Measurements from ENCODE around the gene SLC33A1. TPM values are rescaled to one million over a fixed set of nuclear protein-coding genes. Genes with fewer than 3 reads are reported as not detected.
A peak's percentile ranks its signal among the peaks of the same experiment; 100 is the strongest.

The SLC33A1 gene
- total and polyA plus RNA-seq, 2 of the 13 experiments (the other 11 are each of a cell fraction or from before 2014, with no cell fraction given), result 20.0 to 32.1 TPM

- TF ChIP-seq HNF1B (CRISPR knock-in tag; IDR thresholded peaks at IDR 0.05) (no peak), NFIB (CRISPR knock-in tag; IDR thresholded peaks at IDR 0.05; ENCODE audit: borderline replicate concordance) (no peak), FIP1L1 (IDR thresholded peaks at IDR 0.05; ENCODE audit: borderline replicate concordance, insufficient read depth, low read depth, low read length) (no peak), RFXAP (CRISPR knock-in tag; IDR thresholded peaks at IDR 0.05; ENCODE audit: borderline replicate concordance) (0 out of 2 replicates have a peak, but pooled peaks have one; percentile 3), KLF9 (CRISPR knock-in tag; IDR thresholded peaks at IDR 0.05; ENCODE audit: low read depth) (no peak), BCL3 (CRISPR knock-in tag; IDR thresholded peaks at IDR 0.05) (peak; percentile 57; the same call in 1 of the 2 replicates), AKAP8 (CRISPR knock-in tag; IDR thresholded peaks at IDR 0.05) (no peak), ZNF530 (CRISPR knock-in tag; IDR thresholded peaks at IDR 0.05; ENCODE audit: low read depth) (no peak), ZNF646 (CRISPR knock-in tag; IDR thresholded peaks at IDR 0.05) (no peak), RFX5 (IDR thresholded peaks at IDR 0.05; ENCODE audit: low read depth, low read length) (no peak), ZBTB2 (CRISPR knock-in tag; IDR thresholded peaks at IDR 0.05; ENCODE audit: low read depth) (no peak), ZNF773 (CRISPR knock-in tag; IDR thresholded peaks at IDR 0.05; ENCODE audit: borderline replicate concordance) (peak; percentile 22; the same call in 1 of the 2 replicates), GATAD1 (CRISPR knock-in tag; IDR thresholded peaks at IDR 0.05) (no peak), ZNF598 (CRISPR knock-in tag; IDR thresholded peaks at IDR 0.05; ENCODE audit: borderline replicate concordance) (no peak)
Observed at GRCh38 chr3:155870945-155871745, 16.9 kb upstream of the SLC33A1 start (continued).
